HG02973 (cell line): ENCODE results near the gene EVI2B.
A peak's percentile ranks its signal among the peaks of the same experiment; 100 is the strongest.
"Not testable (repeated sequence)": the region's sequence is repeated elsewhere in the genome, so short reads cannot be mapped to it uniquely, and the experiment has no call there.

Experiments used
- ATAC-seq: cut with Tn5 transposase; IDR thresholded peaks from one replicate; pipeline ENCODE4 v1.9.1; 2021; ENCODE audit warnings: moderate library complexity; ENCODE audit not compliant: unreplicated experiment

EVI2B gene

GRCh38 chr17:31313982-31314781, at the start of gene EVI2B:
TSS of gene EVI2B (minus strand) at chr17:31314054. CDS start at chr17:31305609, 8,445 bp downstream.
- peak; percentile 28 for ATAC-seq

- no peak for ATAC-seq
Measured at GRCh38 chr17:31357839-31358394, 44.1 kb upstream of the EVI2B start.

- no peak for ATAC-seq
Measured at GRCh38 chr17:31357091-31357490, 43.2 kb upstream of the EVI2B start.

GRCh38 chr17:31355935-31356334, 42.1 kb upstream of the EVI2B start:
- ATAC-seq: no peak

GRCh38 chr17:31349454-31349853, 35.6 kb upstream of the EVI2B start:
- ATAC-seq: no peak

- ATAC-seq: not testable (repeated sequence)
Measured at GRCh38 chr17:31345191-31345747, 31.4 kb upstream of the EVI2B start.

- no peak for ATAC-seq
Measured at GRCh38 chr17:31339906-31340661, 26.2 kb upstream of the EVI2B start.

GRCh38 chr17:31329221-31329620, 15.4 kb upstream of the EVI2B start:
- no peak for ATAC-seq

GRCh38 chr17:31328160-31328535, 14.3 kb upstream of the EVI2B start:
- ATAC-seq: no peak

- ATAC-seq: no peak
Measured at GRCh38 chr17:31327534-31328159, 13.8 kb upstream of the EVI2B start.

- no peak for ATAC-seq
Measured at GRCh38 chr17:31323551-31323950, 9.7 kb upstream of the EVI2B start.

- ATAC-seq: no peak
Measured at GRCh38 chr17:31321966-31322365, 8.1 kb upstream of the EVI2B start.

- ATAC-seq: no peak
Measured at GRCh38 chr17:31321481-31321880, 7.6 kb upstream of the EVI2B start, which contains the start of gene EVI2A. TSS of gene EVI2A (minus strand) at chr17:31321622. CDS start at chr17:31319013, 2,609 bp downstream.

GRCh38 chr17:31320791-31321190, 6.9 kb upstream of the EVI2B start:
- no peak for ATAC-seq

GRCh38 chr17:31320241-31320640, 6.4 kb upstream of the EVI2B start:
- no peak for ATAC-seq

- ATAC-seq: no peak
Measured at GRCh38 chr17:31318851-31319661, 5.2 kb upstream of the EVI2B start.

- ATAC-seq: no peak
Measured at GRCh38 chr17:31318298-31318801, 4.5 kb upstream of the EVI2B start.

- ATAC-seq: no peak
Measured at GRCh38 chr17:31314782-31315100, 887 bp upstream of the EVI2B start.

GRCh38 chr17:31312223-31312622, 1.6 kb downstream of the EVI2B start:
- ATAC-seq: not testable (repeated sequence)

- ATAC-seq: no peak
Measured at GRCh38 chr17:31311526-31311925, 2.3 kb downstream of the EVI2B start.
